Loucy (cell line): Measurements from ENCODE around the gene C2CD3.

Source experiments
- H2AFZ ChIP-seq: fragments of 200-600 bp; sonication (generic); 2 replicates; pipeline ENCODE4 v1.6.0; 2016; ENCODE audit warnings: antibody characterized with exemption, mild to moderate bottlenecking, low read length, moderate library complexity
- H3F3A ChIP-seq: fragments of 200-600 bp; 2 replicates; pipeline ENCODE4 v1.6.0; 2016; ENCODE audit warnings: antibody characterized with exemption, low read depth, mild to moderate bottlenecking
- H3K27me3 ChIP-seq: fragments of 200-600 bp; sonication (generic); 2 replicates; pipeline ENCODE4 v1.6.1; 2014; ENCODE audit warnings: low read length, mild to moderate bottlenecking; ENCODE audit not compliant: insufficient read depth, poor library complexity, severe bottlenecking
- H3K36me3 ChIP-seq: fragments of 200-600 bp; sonication (generic); 2 replicates; pipeline ENCODE4 v1.6.1; 2016; ENCODE audit warnings: low read length; ENCODE audit not compliant: insufficient read depth
- H3K4me1 ChIP-seq: fragments of 200-600 bp; sonication (generic); 2 replicates; pipeline ENCODE4 v1.5.1; 2014; ENCODE audit warnings: low read length, mild to moderate bottlenecking; ENCODE audit not compliant: insufficient read depth, poor library complexity, severe bottlenecking
- H3K4me2 ChIP-seq: fragments of 200-600 bp; sonication (generic); 2 replicates; pipeline ENCODE4 v1.6.0; 2014; ENCODE audit warnings: antibody characterized with exemption, low read length, low read depth, mild to moderate bottlenecking; ENCODE audit not compliant: poor library complexity, severe bottlenecking
- H3K4me3 ChIP-seq: fragments of 200-600 bp; sonication (generic); 2 replicates; pipeline ENCODE4 v1.5.1; 2014; ENCODE audit warnings: low read length, mild to moderate bottlenecking, mixed read lengths; ENCODE audit not compliant: poor library complexity, severe bottlenecking
- H3K79me2 ChIP-seq: fragments of 200-600 bp; sonication (generic); 2 replicates; pipeline ENCODE4 v1.6.1; 2014; ENCODE audit warnings: low read length; ENCODE audit not compliant: insufficient read depth
- H3K9ac ChIP-seq: fragments of 200-600 bp; sonication (generic); 2 replicates; pipeline ENCODE4 v1.6.0; 2014; ENCODE audit warnings: mild to moderate bottlenecking, low read depth, low read length, moderate library complexity; ENCODE audit not compliant: poor library complexity, severe bottlenecking
- H3K9me2 ChIP-seq: fragments of 200-600 bp; sonication (generic); replicated peaks from 2 replicates; pipeline ENCODE4 v1.6.1; 2016; ENCODE audit warnings: low read depth, low read length, mixed read lengths
- H3K9me3 ChIP-seq: fragments of 200-600 bp; sonication (generic); 2 replicates; pipeline ENCODE4 v1.6.1; 2014; ENCODE audit warnings: mild to moderate bottlenecking, antibody characterized with exemption, low read length, low read depth; ENCODE audit not compliant: insufficient read depth
- H4K20me1 ChIP-seq: fragments of 200-600 bp; sonication (generic); 2 replicates; pipeline ENCODE4 v1.6.0; 2014; ENCODE audit warnings: antibody characterized with exemption, low read length, mild to moderate bottlenecking; ENCODE audit not compliant: insufficient read depth, poor library complexity, severe bottlenecking
- EZH2phosphoT487 ChIP-seq: fragments of 200-600 bp; IDR thresholded peaks from 2 replicates; pipeline ENCODE4 v1.6.1; 2018; ENCODE audit warnings: antibody characterized with exemption, mild to moderate bottlenecking, moderate library complexity, borderline replicate concordance
- TF ChIP-seq, protein P1 (sequence below): fragments of 200-600 bp; sonication (generic); conservative IDR thresholded peaks from 2 replicates; pipeline ENCODE4 v1.5.1; 2014; ENCODE audit warnings: mild to moderate bottlenecking, antibody characterized with exemption, low read length

The C2CD3 gene

DNA sequence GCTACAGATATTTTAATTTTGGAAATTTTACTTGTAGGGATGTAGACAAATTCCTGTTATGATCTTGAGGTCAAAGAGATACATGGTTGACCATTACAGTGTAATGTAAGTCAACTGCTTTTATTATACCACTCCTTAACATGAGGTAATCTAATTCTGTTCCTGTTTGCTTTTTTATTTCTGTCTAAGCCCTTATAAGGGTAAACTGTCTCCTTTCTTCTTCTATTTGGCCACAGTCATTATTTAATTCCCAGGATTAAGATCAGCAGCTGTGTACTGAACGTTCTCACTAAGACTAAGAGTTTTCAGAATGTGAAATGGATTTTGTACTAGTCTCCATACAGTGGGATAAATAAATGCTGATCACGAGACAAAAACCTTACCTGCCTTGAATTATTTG is 32.8 kb downstream of the C2CD3 start:
- no peaks in the 10 kb centered on the region for H3K9me2 ChIP-seq
- H3F3A ChIP-seq: no peaks in the 10 kb centered on the region
- TF ChIP-seq EZH2phosphoT487: no peak
- TF ChIP-seq, protein P1, sequence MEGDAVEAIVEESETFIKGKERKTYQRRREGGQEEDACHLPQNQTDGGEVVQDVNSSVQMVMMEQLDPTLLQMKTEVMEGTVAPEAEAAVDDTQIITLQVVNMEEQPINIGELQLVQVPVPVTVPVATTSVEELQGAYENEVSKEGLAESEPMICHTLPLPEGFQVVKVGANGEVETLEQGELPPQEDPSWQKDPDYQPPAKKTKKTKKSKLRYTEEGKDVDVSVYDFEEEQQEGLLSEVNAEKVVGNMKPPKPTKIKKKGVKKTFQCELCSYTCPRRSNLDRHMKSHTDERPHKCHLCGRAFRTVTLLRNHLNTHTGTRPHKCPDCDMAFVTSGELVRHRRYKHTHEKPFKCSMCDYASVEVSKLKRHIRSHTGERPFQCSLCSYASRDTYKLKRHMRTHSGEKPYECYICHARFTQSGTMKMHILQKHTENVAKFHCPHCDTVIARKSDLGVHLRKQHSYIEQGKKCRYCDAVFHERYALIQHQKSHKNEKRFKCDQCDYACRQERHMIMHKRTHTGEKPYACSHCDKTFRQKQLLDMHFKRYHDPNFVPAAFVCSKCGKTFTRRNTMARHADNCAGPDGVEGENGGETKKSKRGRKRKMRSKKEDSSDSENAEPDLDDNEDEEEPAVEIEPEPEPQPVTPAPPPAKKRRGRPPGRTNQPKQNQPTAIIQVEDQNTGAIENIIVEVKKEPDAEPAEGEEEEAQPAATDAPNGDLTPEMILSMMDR: no peak
- no peak overlapping the region for H3K9ac ChIP-seq
- H3K27me3 ChIP-seq: no peaks in the 10 kb centered on the region
- H3K4me2 ChIP-seq: no peak overlapping the region
- H2AFZ ChIP-seq: no peak overlapping the region
- no peaks in the 10 kb centered on the region for H3K4me1 ChIP-seq
- H3K4me3 ChIP-seq: no peak overlapping the region
- no peaks in the 10 kb centered on the region for H3K79me2 ChIP-seq
- peaks cover 38% of the 10 kb centered on the region; the same call in 1 of the 2 replicates for H3K36me3 ChIP-seq
- no peaks in the 10 kb centered on the region for H4K20me1 ChIP-seq
- H3K9me3 ChIP-seq: no peaks in the 10 kb centered on the region

DNA sequence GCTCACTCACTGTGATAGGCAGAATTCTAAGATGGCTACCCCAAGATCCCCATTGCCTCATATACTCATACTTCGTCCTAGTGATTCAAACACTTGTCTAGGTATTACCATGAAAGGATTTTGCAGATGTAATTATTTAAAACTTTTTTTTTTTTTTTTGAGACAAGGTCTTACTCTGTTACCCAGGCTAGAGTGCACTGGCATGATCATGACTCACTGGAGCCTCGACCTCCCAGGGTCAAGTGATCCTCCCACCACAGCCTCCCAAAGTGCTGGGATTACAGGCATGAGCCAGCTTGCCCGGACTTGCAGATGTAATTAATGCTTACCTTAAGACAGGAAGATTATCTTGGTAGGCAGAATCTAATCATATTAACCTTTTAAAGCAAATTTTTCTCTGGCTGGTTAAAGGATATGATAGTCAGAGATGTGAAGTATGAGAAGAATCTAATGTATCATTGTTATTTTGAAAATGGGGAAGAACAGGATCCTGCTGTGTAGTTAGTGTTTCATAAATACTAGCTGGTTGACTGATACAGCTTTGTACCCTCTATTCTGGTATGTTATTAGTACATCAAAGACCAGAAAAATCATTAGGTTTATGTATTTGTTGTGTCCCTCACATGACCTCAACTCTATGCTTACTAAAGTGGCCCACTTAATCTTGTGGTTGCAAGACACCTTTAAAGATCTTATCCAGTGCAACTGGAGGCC is 35.5 kb downstream of the C2CD3 start:
- H3K9me3 ChIP-seq: no peaks in the 10 kb centered on the region
- H3K36me3 ChIP-seq: peaks cover 52% of the 10 kb centered on the region; the same call in 1 of the 2 replicates
- no peaks in the 10 kb centered on the region for H3K27me3 ChIP-seq
- H3F3A ChIP-seq: no peaks in the 10 kb centered on the region
- H3K4me3 ChIP-seq: no peak overlapping the region
- H3K4me1 ChIP-seq: no peaks in the 10 kb centered on the region
- no peaks in the 10 kb centered on the region for H4K20me1 ChIP-seq
- H2AFZ ChIP-seq: no peak overlapping the region
- no peaks in the 10 kb centered on the region for H3K79me2 ChIP-seq
- TF ChIP-seq EZH2phosphoT487: no peak
- TF ChIP-seq, protein P1: no peak
- H3K9ac ChIP-seq: no peak overlapping the region
- no peak overlapping the region for H3K4me2 ChIP-seq
- no peaks in the 10 kb centered on the region for H3K9me2 ChIP-seq

DNA sequence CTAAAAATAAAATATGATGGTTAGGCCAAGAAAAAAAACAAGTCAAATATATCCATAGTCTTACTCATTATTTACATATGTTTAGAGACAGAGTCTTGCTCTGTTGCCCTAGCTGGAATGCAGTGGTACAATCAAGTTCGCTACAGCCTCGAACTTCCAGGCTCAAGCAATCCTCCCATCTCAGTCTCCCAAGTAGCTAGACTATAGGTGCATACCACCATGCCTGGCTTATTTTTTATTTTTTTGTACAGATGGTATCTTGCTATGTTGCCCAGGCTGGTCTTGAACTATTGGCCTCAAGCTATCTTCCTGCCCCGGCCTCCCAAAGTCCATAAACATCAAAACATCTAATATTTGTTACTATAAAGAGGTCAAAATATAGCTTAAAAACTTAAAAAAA is 36.1 kb downstream of the C2CD3 start:
- H3K27me3 ChIP-seq: no peaks in the 10 kb centered on the region
- H2AFZ ChIP-seq: no peak overlapping the region
- H3K79me2 ChIP-seq: no peaks in the 10 kb centered on the region
- H4K20me1 ChIP-seq: no peaks in the 10 kb centered on the region
- no peaks in the 10 kb centered on the region for H3F3A ChIP-seq
- H3K9ac ChIP-seq: no peak overlapping the region
- H3K36me3 ChIP-seq: peaks cover 53% of the 10 kb centered on the region; the same call in 1 of the 2 replicates
- no peak overlapping the region for H3K4me3 ChIP-seq
- H3K4me2 ChIP-seq: no peak overlapping the region
- H3K9me3 ChIP-seq: no peaks in the 10 kb centered on the region
- H3K9me2 ChIP-seq: no peaks in the 10 kb centered on the region
- TF ChIP-seq, protein P1: no peak
- no peak for TF ChIP-seq EZH2phosphoT487
- H3K4me1 ChIP-seq: no peaks in the 10 kb centered on the region
